SW 1271 (cell line): Measurements from ENCODE around the gene ABCD1.

Experiments used
- DNase-seq, 2 experiments: peaks; one replicate each; lab custom pipeline; 2025; lab: John Stamatoyannopoulos, UW

ABCD1 gene

GRCh38 chrX:153762626-153763173 is 38.0 kb downstream of the ABCD1 start:
- DNase-seq = no peak

- no peak for DNase-seq
Observed at GRCh38 chrX:153763298-153763932, 38.8 kb downstream of the ABCD1 start.

GRCh38 chrX:153763989-153764755 is 39.5 kb downstream of the ABCD1 start, which contains the start of gene PLXNB3:
TSS of gene PLXNB3 (plus strand) at chrX:153764249. CDS start at chrX:153765536, 1,287 bp downstream.
- DNase-seq = peak; percentile 33 to 36

GRCh38 chrX:153764786-153765137 is 40.1 kb downstream of the ABCD1 start:
- DNase-seq = no peak

GRCh38 chrX:153765138-153766079 is 40.8 kb downstream of the ABCD1 start:
- no peak for DNase-seq

- no peak for DNase-seq
Observed at GRCh38 chrX:153766098-153766817, 41.6 kb downstream of the ABCD1 start.

GRCh38 chrX:153766871-153767673 is 42.4 kb downstream of the ABCD1 start:
- DNase-seq = no peak

GRCh38 chrX:153767674-153768055 is 43.0 kb downstream of the ABCD1 start:
- DNase-seq = no peak

- no peak for DNase-seq
Observed at GRCh38 chrX:153768311-153769157, 43.9 kb downstream of the ABCD1 start.

GRCh38 chrX:153769158-153769864 is 44.7 kb downstream of the ABCD1 start:
- DNase-seq = no peak

GRCh38 chrX:153769865-153770600 is 45.4 kb downstream of the ABCD1 start:
- no peak for DNase-seq

GRCh38 chrX:153770601-153771414 is 46.2 kb downstream of the ABCD1 start:
- DNase-seq = no peak

GRCh38 chrX:153771415-153772315 is 47.0 kb downstream of the ABCD1 start:
- DNase-seq = no peak

GRCh38 chrX:153772316-153773217 is 47.9 kb downstream of the ABCD1 start:
- DNase-seq = no peak

GRCh38 chrX:153773218-153773611 is 48.6 kb downstream of the ABCD1 start:
- DNase-seq = no peak
